B cell (primary cell): ENCODE data around the gene C9orf43. TPM values are rescaled to one million over a fixed set of nuclear protein-coding genes. Genes with fewer than 3 reads are reported as not detected.
A peak's percentile ranks its signal among the peaks of the same experiment; 100 is the strongest.

Source experiments
- ATAC-seq: fragments of 200-7000 bp; cut with Tn5 transposase; one replicate; pipeline ENCODE4 v1.10.0; 2021; ENCODE audit warnings: low read depth, mild to moderate bottlenecking, moderate number of reproducible peaks, moderate library complexity
- CTCF ChIA-PET: fragments of 350-600 bp; sonication (Branson Sonifier 250); formaldehyde crosslinking; loops from one replicate; lab custom pipeline; 2021; ENCODE audit warnings: antibody characterized with exemption, inconsistent platforms; lab: Charles Lee
- POLR2A ChIA-PET: fragments of 350-600 bp; sonication (Branson Sonifier 250); formaldehyde crosslinking; loops from one replicate; lab custom pipeline; 2021; ENCODE audit warnings: antibody characterized with exemption; lab: Charles Lee
- DNase-seq: peaks from one replicate; pipeline ENCODE4 v3.0.0; 2013
- H2AFZ ChIP-seq: 2 replicates; pipeline ENCODE4 v1.6.1; 2012; ENCODE audit warnings: mild to moderate bottlenecking, low read depth, low read length; ENCODE audit not compliant: insufficient read depth, poor library complexity, severe bottlenecking
- H3K27ac ChIP-seq, 2 donors: 1 replicate in 1 of 2; 2 replicates in 1 of 2; pipeline ENCODE4 v1.5.1; 2012 to 2013; ENCODE audit warnings: low read length in 2 of 2, mild to moderate bottlenecking in 2 of 2, moderate library complexity in 1 of 2
- H3K27me3 ChIP-seq, 4 experiments: fragments of 200-600 bp in 1 of 4; sonication (generic) in 1 of 4; replicated peaks in 1 of 4; 1 replicate in 2 of 4; 2 replicates in 2 of 4; pipeline versions ENCODE4 v1.6.1 to v1.7.0; 2013 to 2016; ENCODE audit warnings: low read length in 3 of 4, mild to moderate bottlenecking in 2 of 4, mixed read lengths in 1 of 4, moderate library complexity in 1 of 4; ENCODE audit not compliant: insufficient read depth in 4 of 4, control insufficient read depth in 3 of 4; ENCODE audit errors: control extremely low read depth in 1 of 4
- H3K36me3 ChIP-seq, 2 experiments: replicated peaks in 1 of 2; 1 replicate in 1 of 2; 2 replicates in 1 of 2; pipeline versions ENCODE4 v1.6.1 to v1.7.1; 2013; ENCODE audit warnings: low read length in 1 of 2; ENCODE audit not compliant: insufficient read depth in 2 of 2, control insufficient read depth in 1 of 2; ENCODE audit errors: control extremely low read depth in 1 of 2, extremely low read depth in 1 of 2
- H3K4me1 ChIP-seq, 2 donors: fragments of 200-600 bp in 1 of 2; sonication (generic) in 1 of 2; 1 replicate in 1 of 2; 2 replicates in 1 of 2; pipeline versions ENCODE4 v1.5.1 to v1.6.1; 2013 to 2017; ENCODE audit warnings: low read length in 2 of 2; ENCODE audit not compliant: control insufficient read depth in 2 of 2, insufficient read depth in 2 of 2
- H3K4me2 ChIP-seq: replicated peaks from 2 replicates; pipeline ENCODE3; 2012; ENCODE audit warnings: mild to moderate bottlenecking, low read depth, low read length; ENCODE audit not compliant: poor library complexity, severe bottlenecking
- H3K4me3 ChIP-seq, 5 experiments: fragments of 200-600 bp in 1 of 5; sonication (generic) in 1 of 5; 1 replicate in 3 of 5; 2 replicates in 2 of 5; pipeline versions ENCODE4 v1.5.1 to v1.7.0; 2011 to 2016; ENCODE audit warnings: low read length in 4 of 5, mild to moderate bottlenecking in 4 of 5, low read depth in 2 of 5, control low read depth in 1 of 5, moderate library complexity in 1 of 5; ENCODE audit not compliant: insufficient read depth in 1 of 5; ENCODE audit errors: control extremely low read depth in 1 of 5, extremely low read depth in 1 of 5
- H3K79me2 ChIP-seq: fragments of 200-600 bp; sonication (generic); one replicate; pipeline ENCODE4 v1.6.0; 2016; ENCODE audit warnings: low read length; ENCODE audit not compliant: control insufficient read depth, insufficient read depth
- H3K9ac ChIP-seq: fragments of 200-600 bp; sonication (generic); 2 replicates; pipeline ENCODE4 v1.6.1; 2017; ENCODE audit warnings: mild to moderate bottlenecking, low read length, moderate library complexity
- H3K9me3 ChIP-seq, 3 donors: one replicate each; pipeline versions ENCODE4 v1.6.1 to v1.7.1; 2013; ENCODE audit warnings: low read length in 2 of 3; ENCODE audit not compliant: control insufficient read depth in 2 of 3, insufficient read depth in 1 of 3; ENCODE audit errors: control extremely low read depth in 1 of 3
- H4K20me1 ChIP-seq: 2 replicates; pipeline ENCODE4 v1.6.0; 2012; ENCODE audit warnings: mild to moderate bottlenecking, low read length; ENCODE audit not compliant: insufficient read depth, control insufficient read depth, poor library complexity, severe bottlenecking
- H3K27ac Mint-ChIP-seq: one replicate; pipeline ENCODE4 v1.8.0; 2021; ENCODE audit warnings: mixed read lengths
- H3K27me3 Mint-ChIP-seq: one replicate; pipeline ENCODE4 v1.8.0; 2021; ENCODE audit warnings: mixed read lengths
- H3K4me1 Mint-ChIP-seq: one replicate; pipeline ENCODE4 v1.8.0; 2021; ENCODE audit warnings: mixed read lengths
- H3K4me3 Mint-ChIP-seq: one replicate; pipeline ENCODE4 v1.8.0; 2021; ENCODE audit warnings: mixed read lengths
- H3K9me3 Mint-ChIP-seq: one replicate; pipeline ENCODE4 v1.8.0; 2022; ENCODE audit warnings: mixed read lengths; ENCODE audit not compliant: insufficient read depth
- CTCF ChIP-seq: fragments of 200-600 bp; IDR thresholded peaks from one replicate; pipeline ENCODE4 v1.8.0; 2022; ENCODE audit warnings: antibody characterized with exemption, mild to moderate bottlenecking
- EZH2 ChIP-seq: IDR thresholded peaks from 2 replicates; pipeline ENCODE4 v1.6.1; 2012; ENCODE audit warnings: borderline replicate concordance, low read depth, mild to moderate bottlenecking, moderate library complexity, low read length; ENCODE audit not compliant: insufficient read depth, poor library complexity, severe bottlenecking
- WGBS: methylation state at CpG from one replicate; pipeline ENCODE4 v1.1.5; 2013; ENCODE audit warnings: missing lambda C conversion rate; ENCODE audit not compliant: insufficient coverage; 5-methylcytosine and 5-hydroxymethylcytosine counted together
- intact Hi-C: fragments of 100-400 bp; cut with micrococcal nuclease; formaldehyde crosslinking; loops from one replicate; pipeline ENCODE4 v1.10.0; 2022
- polyA plus RNA-seq: library from polyadenylated mRNA; depleted of rRNA; stranded (reverse); fragments of >200 nt; gene quantifications from 2 replicates; pipeline ENCODE4 v1.2.3, GENCODE V29; 2012
- total RNA-seq, 2 donors: library from RNA; stranded (reverse); fragments of 120-200 nt in 1 of 2; gene quantifications; 1 replicate in 1 of 2; 2 replicates in 1 of 2; pipeline versions ENCODE4 v1.2.3 to v1.2.4, GENCODE V29; 2013 to 2022

The C9orf43 gene
- total and polyA plus RNA-seq, 2 donors (not counting 1 experiment from before 2014, with no cell fraction given): 0.57 to 1.7 TPM

GRCh38 chr9:113398796-113399195 is 11.8 kb upstream of the C9orf43 start:
- Mint-ChIP-seq H3K9me3 (no peaks in the 10 kb centered on the region), H3K27me3 (no peaks in the 10 kb centered on the region), H3K4me3 (peak overlapping the region; percentile 64), H3K4me1 (peaks cover 28% of the 10 kb centered on the region), H3K27ac (no peak overlapping the region)
- 82% methylated on average over 3 of the region's 5 CpGs for WGBS
- TF ChIP-seq CTCF (no peak), EZH2 (no peak)
- no peak overlapping the region for H2AFZ ChIP-seq
- POLR2A ChIA-PET: interaction anchor here (0.6 to 3.3 kb wide), 2 partner anchors 12 to 22 kb away, joined by 3 to 44 read pairs; partner anchors contain the start of genes C9orf43, HDHD3 and POLE3
- no peaks in the 10 kb centered on the region for H3K9me3 ChIP-seq
- H3K27me3 ChIP-seq: no peaks in the 10 kb centered on the region
- ATAC-seq (no peak), DNase-seq (no peak)
- H3K4me3 ChIP-seq: no peak overlapping the region
- H3K27ac ChIP-seq: no peak overlapping the region
- H3K4me1 ChIP-seq: peaks cover 10 to 18% of the 10 kb centered on the region in 2 donors
- intact Hi-C loops: no loop called here
- CTCF ChIA-PET: interaction anchor here (1.0 to 10.6 kb wide), 5 partner anchors 12 to 259 kb away, joined by 4 to 98 read pairs (median 5); partner anchors contain the start of genes C9orf43 and POLE3
- no peaks in the 10 kb centered on the region for H4K20me1 ChIP-seq
- peaks cover 37% of the 10 kb centered on the region for H3K79me2 ChIP-seq
- H3K9ac ChIP-seq: no peak overlapping the region
- H3K4me2 ChIP-seq: no peak overlapping the region
- H3K36me3 ChIP-seq: peaks cover 0 to 2% of the 10 kb centered on the region in 2 experiments

GRCh38 chr9:113399646-113400200 is 10.8 kb upstream of the C9orf43 start:
- peaks cover 37% of the 10 kb centered on the region for H3K79me2 ChIP-seq
- intact Hi-C loops: loop anchor here (2.0 to 10.0 kb wide), 4 partner anchors 19 to 1765 kb away; partner anchors contain the start of genes DNAJC25, FKBP15 and SLC31A1
- Mint-ChIP-seq H3K27ac (no peak overlapping the region), H3K4me3 (peak overlapping the region; percentile 80), H3K9me3 (no peaks in the 10 kb centered on the region), H3K27me3 (no peaks in the 10 kb centered on the region), H3K4me1 (peaks cover 28% of the 10 kb centered on the region)
- peaks cover 0 to 2% of the 10 kb centered on the region in 2 experiments for H3K36me3 ChIP-seq
- ATAC-seq (no peak), DNase-seq (no peak)
- no peak overlapping the region for H2AFZ ChIP-seq
- ChIA-PET POLR2A (interaction anchor here (3.3 kb wide), 1 partner anchor 11 kb away, joined by 44 read pairs; the partner anchor contains the start of genes C9orf43 and POLE3), CTCF (interaction anchor here (1.0 to 10.6 kb wide), 7 partner anchors 11 to 258 kb away, joined by 4 to 98 read pairs (median 13); partner anchors contain the start of genes C9orf43, CDC26, POLE3 and PRPF4)
- 100% methylated on average over 2 of the region's 3 CpGs for WGBS
- TF ChIP-seq CTCF (no peak), EZH2 (no peak)
- no peak overlapping the region for H3K9ac ChIP-seq
- H3K27me3 ChIP-seq: no peaks in the 10 kb centered on the region
- no peaks in the 10 kb centered on the region for H4K20me1 ChIP-seq
- peaks cover 10 to 18% of the 10 kb centered on the region in 2 donors for H3K4me1 ChIP-seq
- H3K4me2 ChIP-seq: peak overlapping the region; percentile 93
- H3K9me3 ChIP-seq: no peaks in the 10 kb centered on the region
- no peak overlapping the region for H3K4me3 ChIP-seq
- no peak overlapping the region for H3K27ac ChIP-seq
